H1 (cell line): Measurements from ENCODE around the gene PLXNA4. TPM values are rescaled to one million over a fixed set of nuclear protein-coding genes. Genes with fewer than 3 reads are reported as not detected.

Experiments used
- CTCF ChIA-PET: fragments of 300-600 bp; sonication (Branson Sonifier 250); formaldehyde crosslinking; loops from one replicate; lab custom pipeline; 2021; ENCODE audit not compliant: partially characterized antibody; lab: Charles Lee
- POLR2A ChIA-PET: fragments of 300-600 bp; sonication (Branson Sonifier 250); formaldehyde crosslinking; loops from one replicate; lab custom pipeline; 2021; ENCODE audit warnings: inconsistent platforms; ENCODE audit not compliant: partially characterized antibody; lab: Charles Lee
- DNase-seq, 2 experiments: peaks; one replicate each; pipeline versions ENCODE4 v3.0.0 to v3.0.0-alpha.2; 2010 to 2022; ENCODE audit warnings: low spot score in 2 of 2, low read depth in 1 of 2, mixed read lengths in 1 of 2
- FAIRE-seq: peaks from 2 replicates; lab custom pipeline; 2011; peaks lifted over from hg19 to GRCh38; lab: Jason Lieb, UNC
- H2AFZ ChIP-seq: 2 replicates; pipeline ENCODE4 v1.8.1; 2012; ENCODE audit warnings: low read length, inconsistent platforms
- H2AK5ac ChIP-seq: 2 replicates; pipeline ENCODE4 v1.6.1; 2013; ENCODE audit warnings: low read depth, low read length
- H2BK120ac ChIP-seq: replicated peaks from 2 replicates; pipeline ENCODE3; 2013; ENCODE audit warnings: low read depth, low read length, inconsistent platforms
- H2BK12ac ChIP-seq: 2 replicates; pipeline ENCODE4 v1.6.1; 2013; ENCODE audit warnings: low read depth, low read length
- H2BK15ac ChIP-seq: 2 replicates; pipeline ENCODE4 v1.6.1; 2013; ENCODE audit warnings: low read length
- H2BK20ac ChIP-seq: 2 replicates; pipeline ENCODE4 v1.6.1; 2013; ENCODE audit warnings: low read length
- H2BK5ac ChIP-seq: 2 replicates; pipeline ENCODE4 v1.6.1; 2013; ENCODE audit warnings: low read depth, low read length
- H3K14ac ChIP-seq: 2 replicates; pipeline ENCODE4 v1.6.1; 2013; ENCODE audit warnings: inconsistent platforms; ENCODE audit not compliant: insufficient read length
- H3K18ac ChIP-seq: 2 replicates; pipeline ENCODE4 v1.6.1; 2013; ENCODE audit warnings: low read length; ENCODE audit errors: extremely low read depth
- H3K23ac ChIP-seq: 2 replicates; pipeline ENCODE4 v1.6.1; 2013; ENCODE audit warnings: inconsistent platforms; ENCODE audit not compliant: insufficient read length
- H3K23me2 ChIP-seq: 2 replicates; pipeline ENCODE4 v1.6.1; 2013; ENCODE audit warnings: low read depth, low read length
- H3K27ac ChIP-seq: 2 replicates; pipeline ENCODE4 v1.6.1; 2011; ENCODE audit warnings: low read depth, low read length, inconsistent platforms
- H3K27me3 ChIP-seq, 4 experiments: replicated peaks in 1 of 4; 1 replicate in 1 of 4; 2 replicates in 3 of 4; pipeline versions ENCODE4 v1.6.1 to v1.8.1; 2011 to 2013; ENCODE audit warnings: low read length in 3 of 4, mild to moderate bottlenecking in 3 of 4, inconsistent platforms in 2 of 4, mixed read lengths in 2 of 4, moderate library complexity in 1 of 4; ENCODE audit not compliant: control insufficient read depth in 3 of 4, insufficient read depth in 3 of 4; ENCODE audit errors: extremely low read depth in 1 of 4
- H3K36me3 ChIP-seq, 4 experiments: 2 replicates each; pipeline versions ENCODE4 v1.6.1 to v1.8.1; 2011 to 2013; ENCODE audit warnings: mild to moderate bottlenecking in 4 of 4, low read length in 3 of 4, moderate library complexity in 2 of 4, control low read depth in 1 of 4, inconsistent platforms in 1 of 4; ENCODE audit not compliant: insufficient read depth in 4 of 4, control insufficient read depth in 2 of 4
- H3K4ac ChIP-seq: replicated peaks from 2 replicates; pipeline ENCODE3; 2013; ENCODE audit warnings: low read length, low read depth, mixed read lengths, inconsistent platforms; ENCODE audit not compliant: insufficient read length
- H3K4me1 ChIP-seq, 4 experiments: replicated peaks in 1 of 4; 1 replicate in 1 of 4; 2 replicates in 3 of 4; pipeline versions ENCODE4 v1.6.1 to v1.8.1; 2011 to 2013; ENCODE audit warnings: low read length in 3 of 4, inconsistent platforms in 2 of 4, mixed read lengths in 1 of 4; ENCODE audit not compliant: insufficient read depth in 4 of 4, control insufficient read depth in 3 of 4
- H3K4me2 ChIP-seq, 2 experiments: 2 replicates each; pipeline versions ENCODE4 v1.6.1 to v1.8.1; 2011 to 2013; ENCODE audit warnings: low read depth in 2 of 2, low read length in 2 of 2, control low read depth in 1 of 2, inconsistent platforms in 1 of 2, mild to moderate bottlenecking in 1 of 2; ENCODE audit not compliant: insufficient read depth in 1 of 2
- H3K4me3 ChIP-seq, 4 experiments: fragments of 200-600, 300-600 bp in 1 of 4; sonication (generic), shearing (Covaris generic), sonication (Bioruptor Twin) in 1 of 4; 2 replicates each; pipeline versions ENCODE4 v1.5.1 to v1.8.1; 2011 to 2016; ENCODE audit warnings: low read length in 4 of 4, low read depth in 3 of 4, control low read depth in 2 of 4, inconsistent platforms in 2 of 4, mild to moderate bottlenecking in 2 of 4, mixed read lengths in 1 of 4, moderate library complexity in 1 of 4; ENCODE audit not compliant: insufficient read depth in 2 of 4; ENCODE audit errors: extremely low read depth in 1 of 4
- H3K56ac ChIP-seq: replicated peaks from 2 replicates; pipeline ENCODE3; 2013; ENCODE audit warnings: low read depth, mild to moderate bottlenecking, mixed read lengths, low read length, inconsistent platforms; ENCODE audit not compliant: insufficient read length
- H3K79me1 ChIP-seq: 2 replicates; pipeline ENCODE4 v1.6.1; 2013; ENCODE audit warnings: low read depth, low read length, control low read depth
- H3K79me2 ChIP-seq, 2 experiments: 2 replicates each; pipeline versions ENCODE4 v1.6.1 to v1.8.1; 2012 to 2013; ENCODE audit warnings: low read length in 2 of 2, mild to moderate bottlenecking in 2 of 2, inconsistent platforms in 1 of 2; ENCODE audit not compliant: insufficient read depth in 2 of 2, control insufficient read depth in 1 of 2
- H3K9ac ChIP-seq, 4 experiments: replicated peaks in 1 of 4; 1 replicate in 1 of 4; 2 replicates in 3 of 4; pipeline versions ENCODE4 v1.6.1 to v1.8.1; 2011 to 2013; ENCODE audit warnings: low read depth in 3 of 4, low read length in 3 of 4, control low read depth in 2 of 4, mild to moderate bottlenecking in 2 of 4, moderate library complexity in 2 of 4, inconsistent platforms in 1 of 4; ENCODE audit errors: extremely low read depth in 1 of 4
- H3K9me3 ChIP-seq, 2 experiments: 2 replicates each; pipeline versions ENCODE4 v1.6.1 to v1.8.1; 2012 to 2013; ENCODE audit warnings: mild to moderate bottlenecking in 2 of 2, moderate library complexity in 2 of 2, control low read depth in 1 of 2, inconsistent platforms in 1 of 2, low read depth in 1 of 2, low read length in 1 of 2, mixed read lengths in 1 of 2; ENCODE audit not compliant: insufficient read depth in 2 of 2
- H4K20me1 ChIP-seq, 2 experiments: replicated peaks in 1 of 2; 2 replicates each; pipeline versions ENCODE3 to v1.8.1; 2011 to 2013; ENCODE audit warnings: inconsistent platforms in 2 of 2, low read length in 2 of 2, mild to moderate bottlenecking in 1 of 2; ENCODE audit not compliant: insufficient read depth in 2 of 2, control insufficient read depth in 1 of 2
- H4K5ac ChIP-seq: 2 replicates; pipeline ENCODE4 v1.6.1; 2013; ENCODE audit warnings: low read length, low read depth, mixed read lengths, inconsistent platforms; ENCODE audit not compliant: insufficient read length
- H4K8ac ChIP-seq: 2 replicates; pipeline ENCODE4 v1.8.0; 2013; ENCODE audit warnings: mild to moderate bottlenecking, moderate library complexity, low read length, inconsistent platforms; ENCODE audit not compliant: insufficient read depth; ENCODE audit errors: extremely low read depth
- H4K91ac ChIP-seq: replicated peaks from 2 replicates; pipeline ENCODE3; 2013; ENCODE audit warnings: low read length, mixed read lengths, inconsistent platforms; ENCODE audit not compliant: insufficient read length
- BACH1 ChIP-seq: IDR thresholded peaks from 2 replicates; pipeline ENCODE4 v1.6.1; 2012; ENCODE audit warnings: low read length, improper control_type of control experiment
- BCL11A ChIP-seq, 2 experiments: IDR thresholded peaks; one replicate each; pipeline ENCODE4 v1.6.1; 2011; ENCODE audit warnings: low read depth in 2 of 2, low read length in 2 of 2, mild to moderate bottlenecking in 2 of 2
- EGR1 ChIP-seq: IDR thresholded peaks from 2 replicates; pipeline ENCODE4 v1.6.1; 2011; ENCODE audit warnings: low read depth, low read length, borderline replicate concordance
- GTF2F1 ChIP-seq: IDR thresholded peaks from 2 replicates; pipeline ENCODE4 v1.6.1; 2012; ENCODE audit warnings: low read depth, low read length, improper control_type of control experiment, borderline replicate concordance
- HDAC2 ChIP-seq, 2 experiments: fragments of 300-600 bp in 1 of 2; sonication (generic) in 1 of 2; IDR thresholded peaks; 2 replicates each; pipeline ENCODE4 v1.6.1; 2011 to 2012; ENCODE audit warnings: low read depth in 2 of 2, low read length in 2 of 2, mild to moderate bottlenecking in 2 of 2, moderate library complexity in 2 of 2, borderline replicate concordance in 1 of 2, inconsistent platforms in 1 of 2
- KDM4A ChIP-seq: IDR thresholded peaks from one replicate; pipeline ENCODE4 v1.7.1; 2012; ENCODE audit warnings: low read depth, mild to moderate bottlenecking, moderate library complexity, low read length, inconsistent platforms; ENCODE audit not compliant: severe bottlenecking
- RBBP5 ChIP-seq: IDR thresholded peaks from 2 replicates; pipeline ENCODE4 v1.7.1; 2012; ENCODE audit warnings: low read depth, mild to moderate bottlenecking, inconsistent platforms, low read length, moderate library complexity, borderline replicate concordance
- SP4 ChIP-seq: IDR thresholded peaks from 2 replicates; pipeline ENCODE4 v1.6.1; 2012; ENCODE audit warnings: low read length, inconsistent platforms
- SUZ12 ChIP-seq: fragments of 200-600 bp; sonication (generic); IDR thresholded peaks from 2 replicates; pipeline ENCODE4 v1.6.1; 2012; ENCODE audit warnings: mild to moderate bottlenecking, inconsistent platforms, low read length, moderate library complexity, mixed read lengths
- TCF12 ChIP-seq: IDR thresholded peaks from 2 replicates; pipeline ENCODE4 v1.6.1; 2011; ENCODE audit warnings: low read depth, mild to moderate bottlenecking, low read length
- WGBS, 2 experiments: shearing (Covaris generic) in 1 of 2; methylation state at CpG; one replicate each; pipeline versions ENCODE4 v1.1.6 to v1.1.7; 2013 to 2015; ENCODE audit warnings: low lambda C conversion rate in 2 of 2, mixed read lengths in 2 of 2, inconsistent platforms in 1 of 2, low coverage in 1 of 2, missing lambda C conversion rate in 1 of 2; ENCODE audit not compliant: insufficient replicate concordance in 2 of 2, insufficient coverage in 1 of 2, insufficient read length in 1 of 2; ENCODE audit errors: extremely low coverage in 1 of 2, missing lambda C conversion rate in 1 of 2; 5-methylcytosine and 5-hydroxymethylcytosine counted together
- polyA plus RNA-seq, 7 experiments: library from polyadenylated mRNA; depleted of rRNA in 3 of 7; stranded (reverse) in 5 of 7; unstranded in 2 of 7; fragments of >200 nt in 5 of 7; fragments of 200-250 nt in 2 of 7; gene quantifications; 1 replicate in 5 of 7; 2 replicates in 1 of 7; 4 replicates in 1 of 7; pipeline versions ENCODE4 v1.2.1 to v1.2.3, GENCODE V29; 2011 to 2013; ENCODE audit warnings: missing spikeins in 2 of 7, mixed read lengths in 2 of 7
- total RNA-seq: library from RNA; stranded (reverse); fragmentation: NEBNext Ultra II Directional; extraction: Animal tissue kit (Norgen Biotek cat#: 25700); gene quantifications from 2 replicates; pipeline ENCODE4 v1.2.1, GENCODE V29; 2021
- TF ChIP-seq, protein P1 (sequence below): IDR thresholded peaks from 2 replicates; pipeline ENCODE4 v1.6.1; 2011; ENCODE audit warnings: low read length, improper control_type of control experiment
- TF ChIP-seq, protein P2 (sequence below): IDR thresholded peaks from 2 replicates; pipeline ENCODE4 v1.6.1; 2012; ENCODE audit warnings: inconsistent platforms

PLXNA4 gene
- total and polyA plus RNA-seq, 2 of the 8 experiments (the other 6 are each of a cell fraction or from before 2014, with no cell fraction given) = 0.76 to 0.79 TPM

- Histone ChIP-seq H4K8ac (no peak overlapping the region), H3K23ac (no peak overlapping the region), H2BK15ac (no peak overlapping the region), H2BK5ac (no peak overlapping the region), H3K23me2 (no peaks in the 10 kb centered on the region), H2AK5ac (no peak overlapping the region), H2BK12ac (no peak overlapping the region), H3K4me1 (peaks cover 4 to 8% (median 6%) of the 10 kb centered on the region in 4 experiments; a peak in 6 of 7 replicates), H3K4ac (no peak overlapping the region), H3K14ac (no peak overlapping the region), H2BK120ac (no peak overlapping the region), H3K27me3 (no peaks in the 10 kb centered on the region), H3K27ac (no peak overlapping the region), H3K9me3 (no peaks in the 10 kb centered on the region), H3K36me3 (no peaks in the 10 kb centered on the region), H3K79me1 (no peaks in the 10 kb centered on the region), H3K9ac (no peak overlapping the region), H4K91ac (no peak overlapping the region), H3K18ac (no peak overlapping the region), H3K4me3 (no peak overlapping the region), H2AFZ (no peak overlapping the region), H2BK20ac (no peak overlapping the region), H3K56ac (no peak overlapping the region), H3K79me2 (no peaks in the 10 kb centered on the region), H4K20me1 (no peaks in the 10 kb centered on the region), H4K5ac (no peak overlapping the region), H3K4me2 (no peak overlapping the region)
- WGBS, 2 experiments = 82% methylated on average over 3 of the region's 3 CpGs; no CpG with 5 or more reads in 1 of the 2 experiments
- no peak for TF ChIP-seq SUZ12
- no peak for TF ChIP-seq RBBP5
- TF ChIP-seq, protein P1, sequence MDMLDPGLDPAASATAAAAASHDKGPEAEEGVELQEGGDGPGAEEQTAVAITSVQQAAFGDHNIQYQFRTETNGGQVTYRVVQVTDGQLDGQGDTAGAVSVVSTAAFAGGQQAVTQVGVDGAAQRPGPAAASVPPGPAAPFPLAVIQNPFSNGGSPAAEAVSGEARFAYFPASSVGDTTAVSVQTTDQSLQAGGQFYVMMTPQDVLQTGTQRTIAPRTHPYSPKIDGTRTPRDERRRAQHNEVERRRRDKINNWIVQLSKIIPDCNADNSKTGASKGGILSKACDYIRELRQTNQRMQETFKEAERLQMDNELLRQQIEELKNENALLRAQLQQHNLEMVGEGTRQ = no peak
- TF ChIP-seq TCF12 = no peak
- no peak for TF ChIP-seq SP4
- no peak for TF ChIP-seq KDM4A
- no peak for TF ChIP-seq GTF2F1
- TF ChIP-seq HDAC2 (IDR thresholded peaks at IDR 0.05; ENCODE audit: borderline replicate concordance in 1 of 2, low read depth in 2 of 2, low read length in 2 of 2) = no peak
- TF ChIP-seq, protein P2, sequence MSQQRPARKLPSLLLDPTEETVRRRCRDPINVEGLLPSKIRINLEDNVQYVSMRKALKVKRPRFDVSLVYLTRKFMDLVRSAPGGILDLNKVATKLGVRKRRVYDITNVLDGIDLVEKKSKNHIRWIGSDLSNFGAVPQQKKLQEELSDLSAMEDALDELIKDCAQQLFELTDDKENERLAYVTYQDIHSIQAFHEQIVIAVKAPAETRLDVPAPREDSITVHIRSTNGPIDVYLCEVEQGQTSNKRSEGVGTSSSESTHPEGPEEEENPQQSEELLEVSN = no peak
- TF ChIP-seq EGR1 = no peak
- no peak for TF ChIP-seq BCL11A (IDR thresholded peaks at IDR 0.05; ENCODE audit: low read depth in 2 of 2, low read length in 2 of 2)
- no peak for TF ChIP-seq BACH1
- CTCF ChIA-PET = interaction anchor here (0.6 to 1.6 kb wide), 4 partner anchors 13 to 111 kb away, joined by 3 to 6 read pairs (median 4); no protein-coding TSS in a partner anchor
- FAIRE-seq (no peak), DNase-seq (no peak)
- POLR2A ChIA-PET = no interaction called here
Observed at GRCh38 chr7:132105096-132105495, 471.2 kb downstream of the PLXNA4 start.
